H4 (cell line): ENCODE measurements around the gene CCDC136. TPM values are rescaled to one million over a fixed set of nuclear protein-coding genes. Genes with fewer than 3 reads are reported as not detected.
A peak's percentile ranks its signal among the peaks of the same experiment; 100 is the strongest.

Experiments used
- DNase-seq: peaks from one replicate; pipeline ENCODE4 v3.0.0-alpha.2; 2015; ENCODE audit warnings: low spot score
- total RNA-seq: library from RNA; depleted of rRNA; stranded (reverse); fragments of >200 nt; shearing (Covaris generic); gene quantifications from 2 replicates; pipeline ENCODE4 v1.2.3, GENCODE V29; 2014

CCDC136 gene
- total RNA-seq, 1 experiment from 2014 or later, result 5.2 TPM

- DNase-seq, result no peak
These were observed 14.3 kb upstream of the CCDC136 start for GRCh38 chr7:128777156-128778123.

- DNase-seq, result no peak
These were observed 12.8 kb upstream of the CCDC136 start for GRCh38 chr7:128778946-128779345.

DNA sequence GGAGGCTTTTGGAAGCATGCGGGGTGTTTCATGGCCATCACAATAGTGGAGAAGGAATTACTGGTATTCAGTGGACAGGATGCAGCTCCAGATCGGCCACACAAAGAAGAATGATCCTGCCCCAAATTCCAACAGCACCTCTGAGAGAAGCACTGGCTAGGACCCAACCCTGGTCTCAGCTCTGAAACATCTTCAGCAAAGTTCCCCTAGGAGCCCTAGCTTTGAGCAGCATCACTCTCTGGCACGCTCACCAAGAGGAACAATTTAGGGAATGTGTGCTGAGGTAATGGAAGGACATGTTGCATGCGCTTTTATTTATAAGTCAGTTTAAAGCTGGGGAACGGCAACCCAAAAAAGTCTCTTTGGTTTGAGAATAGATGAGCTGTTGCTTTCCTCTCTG lies 10.6 kb upstream of the CCDC136 start:
- no peak for DNase-seq

GRCh38 chr7:128781851-128782250 lies 9.9 kb upstream of the CCDC136 start:
- no peak for DNase-seq

GRCh38 chr7:128783143-128783861 lies 8.5 kb upstream of the CCDC136 start:
- DNase-seq, result peak; percentile 58

- DNase-seq, result no peak
These were observed 6.0 kb upstream of the CCDC136 start for GRCh38 chr7:128785738-128786137.

DNA sequence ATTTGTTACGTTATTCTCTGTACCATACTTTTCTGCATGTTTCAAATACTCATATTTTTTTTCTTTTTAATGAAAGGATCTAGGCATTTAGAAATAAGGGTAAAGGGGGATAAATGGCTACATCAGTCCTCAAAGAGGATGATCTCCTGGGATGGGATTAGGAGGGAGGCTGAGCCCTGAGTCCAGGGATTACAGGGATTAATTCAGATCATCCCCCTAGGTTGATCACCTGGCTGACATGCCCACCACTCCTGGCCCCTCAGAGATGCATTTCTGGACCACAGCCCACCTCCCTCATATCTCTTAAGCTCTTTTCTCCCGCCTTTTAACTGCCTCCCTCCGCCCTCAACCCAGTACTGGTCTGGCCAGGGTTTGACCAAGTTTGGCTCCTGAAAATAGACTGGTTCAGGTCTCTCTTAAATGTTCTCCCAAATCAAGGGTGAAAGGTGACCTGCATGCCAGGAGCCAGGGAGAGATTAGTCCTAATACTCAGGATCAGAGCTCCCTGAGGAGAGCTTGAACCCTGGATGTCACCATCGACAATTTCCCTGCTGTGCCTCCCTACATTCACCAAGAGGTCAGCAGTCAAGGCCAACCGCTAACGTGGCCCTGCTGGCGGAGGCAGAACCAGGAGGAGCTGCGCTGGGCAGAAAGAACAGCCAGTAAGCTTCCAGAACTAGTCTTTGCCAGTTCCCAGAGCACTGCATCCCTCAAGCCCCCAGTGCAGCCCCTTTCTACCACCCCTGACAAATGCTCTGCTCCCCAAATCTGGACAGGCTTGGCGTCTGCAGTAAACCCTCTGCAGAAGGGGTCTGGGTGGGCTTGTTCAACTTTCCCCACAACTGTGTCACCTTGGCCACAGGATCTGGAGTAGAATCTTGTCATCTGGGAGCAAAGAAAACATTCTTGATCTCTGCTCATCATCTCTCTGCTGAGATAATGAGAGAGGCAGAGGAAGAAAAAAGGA lies 3.0 kb upstream of the CCDC136 start:
- DNase-seq, result no peak

DNA sequence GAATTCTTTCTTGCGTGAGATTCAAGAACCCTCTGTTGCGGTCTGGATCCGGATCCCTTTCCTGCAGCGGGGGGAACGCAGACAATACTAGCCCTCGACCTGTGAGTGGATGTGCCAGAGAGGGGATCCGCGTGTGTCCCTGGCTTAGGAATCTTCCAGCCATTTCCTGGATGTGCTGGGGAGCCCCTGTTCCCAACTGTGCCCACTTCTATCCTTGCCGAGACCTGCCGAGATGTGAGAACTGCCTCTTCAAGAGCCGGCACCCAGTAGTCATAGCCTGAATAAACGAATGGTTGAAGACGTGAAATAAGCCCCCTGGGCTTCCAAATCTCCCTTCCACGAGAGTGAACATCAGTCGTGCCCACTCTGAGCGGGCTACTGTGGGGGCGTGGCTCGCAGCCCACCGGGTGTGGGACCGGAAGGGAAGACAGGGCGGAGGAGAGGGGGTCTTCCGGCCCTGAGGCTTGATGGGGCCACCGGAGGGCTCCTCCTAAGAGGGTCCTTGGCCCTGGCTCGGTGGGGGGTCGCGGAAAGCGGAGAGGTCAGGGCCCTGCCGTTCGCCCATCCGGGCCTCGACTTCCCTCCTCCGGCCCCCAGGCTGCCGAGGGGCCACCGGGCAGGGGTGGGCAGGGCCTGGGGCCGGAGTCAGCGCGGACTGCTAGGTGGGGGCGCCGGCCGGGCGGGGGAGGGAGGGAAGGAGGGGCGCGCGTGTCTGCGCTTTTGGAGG lies 1.3 kb upstream of the CCDC136 start:
- no peak for DNase-seq

DNA sequence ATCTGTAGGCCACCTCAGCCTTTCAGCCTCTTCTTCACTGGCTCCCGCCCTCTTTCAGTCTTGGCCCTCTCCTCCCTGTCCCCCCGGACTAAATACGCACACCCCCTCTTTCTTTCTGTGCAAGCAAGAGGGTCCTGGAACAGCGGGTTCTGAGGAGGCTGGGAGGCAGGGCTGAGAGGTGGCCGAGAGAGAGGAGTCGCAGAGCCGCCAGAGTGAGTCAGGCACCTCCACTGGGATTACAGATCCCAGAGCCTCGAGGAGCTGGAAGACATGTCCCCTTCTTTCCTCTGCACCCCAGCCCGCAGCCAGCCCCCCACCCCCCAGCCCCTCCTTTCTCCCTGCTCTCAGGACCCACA lies 182 bp downstream of the CCDC136 start:
- DNase-seq, result no peak

GRCh38 chr7:128792471-128793180 lies 858 bp downstream of the CCDC136 start:
- no peak for DNase-seq

- DNase-seq, result no peak
These were observed 1.4 kb downstream of the CCDC136 start for GRCh38 chr7:128793181-128793547.

DNA sequence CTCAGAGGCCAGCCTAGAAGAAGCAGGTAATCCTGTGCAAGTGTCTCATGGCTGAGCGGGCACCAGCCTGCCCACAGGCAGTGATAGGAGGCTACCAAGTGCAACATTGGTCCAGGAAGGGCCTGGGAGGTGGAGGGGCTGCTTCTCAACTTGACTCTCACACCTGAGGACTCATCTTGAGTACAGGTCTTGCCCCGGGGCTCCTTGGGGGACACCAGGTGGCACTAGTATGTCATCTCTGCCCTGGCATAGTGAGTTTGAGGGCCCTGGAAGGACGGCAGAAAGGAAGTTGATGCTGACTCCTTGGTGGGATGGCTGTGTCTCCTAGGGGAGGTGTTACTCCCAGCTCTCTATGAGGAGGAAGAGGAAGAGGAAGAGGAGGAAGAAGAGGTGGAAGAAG lies 2.3 kb downstream of the CCDC136 start:
- DNase-seq, result no peak

DNA sequence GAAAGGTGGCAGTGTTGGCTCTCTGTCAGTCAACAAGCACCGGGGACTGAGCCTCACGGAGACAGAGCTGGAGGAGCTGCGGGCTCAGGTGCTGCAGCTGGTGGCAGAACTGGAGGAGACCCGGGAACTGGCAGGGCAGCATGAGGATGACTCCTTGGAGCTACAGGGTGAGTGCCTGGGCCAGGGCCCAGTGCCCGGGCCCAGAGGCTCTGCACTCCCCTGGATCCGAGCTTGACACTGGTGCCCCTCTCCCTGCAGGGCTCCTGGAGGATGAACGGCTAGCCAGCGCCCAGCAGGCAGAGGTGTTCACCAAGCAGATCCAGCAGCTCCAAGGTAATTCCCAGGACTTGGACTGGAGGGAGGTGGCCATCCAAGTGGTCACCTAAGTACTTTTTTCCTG lies 2.7 kb downstream of the CCDC136 start:
- DNase-seq, result no peak

- DNase-seq, result no peak
These were observed 3.4 kb downstream of the CCDC136 start for GRCh38 chr7:128795129-128795528.

- no peak for DNase-seq
These were observed 4.6 kb downstream of the CCDC136 start for GRCh38 chr7:128796327-128796726.

DNA sequence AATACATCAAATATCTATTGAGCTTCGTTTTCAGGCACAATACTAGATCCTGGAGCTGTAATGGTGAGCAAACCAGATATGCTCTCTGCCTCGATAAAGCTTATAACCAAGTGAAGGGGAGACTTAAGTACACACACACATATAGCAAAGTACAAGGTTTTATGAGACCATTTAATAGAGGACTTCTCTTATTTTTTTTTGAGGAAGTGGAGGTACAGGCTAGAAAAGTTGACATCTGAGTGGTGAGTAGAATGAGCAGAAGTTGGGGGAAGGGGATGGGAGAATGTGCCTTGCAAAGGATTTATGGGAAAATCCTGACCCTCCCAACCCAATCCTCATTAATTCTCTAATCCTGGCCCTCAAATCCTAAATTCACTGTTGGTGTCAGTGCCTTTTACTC lies 7.7 kb downstream of the CCDC136 start:
- no peak for DNase-seq

GRCh38 chr7:128800567-128800966 lies 8.8 kb downstream of the CCDC136 start:
- no peak for DNase-seq

GRCh38 chr7:128801003-128801402 lies 9.2 kb downstream of the CCDC136 start:
- DNase-seq, result no peak

DNA sequence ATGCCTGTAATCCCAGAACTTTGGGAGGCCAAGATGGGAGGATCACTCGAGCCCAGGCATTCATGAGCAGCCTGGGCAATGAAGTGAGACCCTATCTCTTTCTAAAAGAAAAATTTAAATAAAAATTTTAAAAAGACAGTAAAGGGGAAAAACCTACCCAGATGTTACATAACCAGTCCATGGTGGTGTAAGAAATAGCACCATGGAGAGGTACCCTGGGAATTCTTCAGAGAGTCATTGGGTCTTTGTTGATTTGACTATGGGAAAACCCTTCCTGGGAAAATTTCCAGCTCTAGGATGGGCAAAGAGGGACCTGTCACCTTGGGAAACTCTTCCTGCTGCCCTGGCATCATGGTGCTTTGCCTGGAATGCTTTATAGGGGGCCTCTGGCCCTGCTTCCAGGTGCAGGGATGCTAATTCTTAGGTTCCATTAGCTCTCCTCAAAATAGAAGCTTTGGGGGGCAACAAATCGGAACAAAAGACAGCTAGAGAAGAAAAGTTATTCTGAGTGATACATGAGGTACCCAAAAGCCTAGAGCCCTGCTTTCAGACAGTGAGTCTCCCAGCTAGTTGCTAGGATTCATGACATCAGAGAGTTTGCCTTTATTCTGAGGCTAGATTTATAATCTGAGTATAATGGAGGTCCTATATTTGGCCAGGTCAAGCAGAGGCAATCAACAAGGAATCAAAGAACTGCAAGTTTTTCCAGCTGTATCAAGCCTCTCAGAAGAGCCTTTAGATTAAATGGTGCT lies 10.1 kb downstream of the CCDC136 start:
- no peak for DNase-seq

- no peak for DNase-seq
These were observed 12.7 kb downstream of the CCDC136 start for GRCh38 chr7:128804484-128804883.
